Umbilical cord (tissue), 2 donors: ENCODE results near the gene LAD1. TPM values are rescaled to one million over a fixed set of nuclear protein-coding genes. Genes with fewer than 3 reads are reported as not detected.

Experiments
- DNase-seq: peaks from one replicate; pipeline ENCODE4 v3.0.0-alpha.2; 2015; ENCODE audit warnings: low spot score
- total RNA-seq: library from RNA; depleted of rRNA; stranded (reverse); fragments of >200 nt; gene quantifications from one replicate; pipeline ENCODE4 v1.2.3, GENCODE V29; 2014; ENCODE audit warnings: low replicate concordance; ENCODE audit not compliant: insufficient read depth

Gene LAD1
- total RNA-seq, result 8.2 TPM

- no peak for DNase-seq
These were observed at the start of gene LAD1 for GRCh38 chr1:201399018-201399351. LAD1 (minus strand) TSS chr1:201399324; CDS start chr1:201399306, 18 bp downstream.

GRCh38 chr1:201447903-201448871 lies 49.1 kb upstream of the LAD1 start:
- peak; percentile 53 for DNase-seq

GRCh38 chr1:201445310-201445709 lies 46.2 kb upstream of the LAD1 start:
- no peak for DNase-seq

GRCh38 chr1:201444792-201445191 lies 45.7 kb upstream of the LAD1 start:
- DNase-seq, result no peak

- no peak for DNase-seq
These were observed 44.6 kb upstream of the LAD1 start for GRCh38 chr1:201443747-201444146.

GRCh38 chr1:201436969-201437368 lies 37.8 kb upstream of the LAD1 start:
- DNase-seq, result no peak

- DNase-seq, result peak; percentile 30
These were observed 37.3 kb upstream of the LAD1 start for GRCh38 chr1:201436393-201436792.

GRCh38 chr1:201434266-201434665 lies 35.1 kb upstream of the LAD1 start:
- DNase-seq, result no peak

GRCh38 chr1:201433609-201434008 lies 34.5 kb upstream of the LAD1 start:
- no peak for DNase-seq

- DNase-seq, result no peak
These were observed 31.7 kb upstream of the LAD1 start for GRCh38 chr1:201430776-201431175.

GRCh38 chr1:201429736-201430501 lies 30.8 kb upstream of the LAD1 start:
- DNase-seq, result no peak

- DNase-seq, result no peak
These were observed 28.8 kb upstream of the LAD1 start for GRCh38 chr1:201427963-201428362.

- no peak for DNase-seq
These were observed 27.6 kb upstream of the LAD1 start for GRCh38 chr1:201426479-201427310.

GRCh38 chr1:201424146-201424545 lies 25.0 kb upstream of the LAD1 start:
- DNase-seq, result no peak

- no peak for DNase-seq
These were observed 24.5 kb upstream of the LAD1 start for GRCh38 chr1:201423655-201424054.

GRCh38 chr1:201422436-201423030 lies 23.4 kb upstream of the LAD1 start:
- no peak for DNase-seq

GRCh38 chr1:201422026-201422425 lies 22.9 kb upstream of the LAD1 start:
- DNase-seq, result no peak

- DNase-seq, result peak; percentile 31
These were observed 21.9 kb upstream of the LAD1 start for GRCh38 chr1:201421041-201421440.

GRCh38 chr1:201420608-201421002 lies 21.5 kb upstream of the LAD1 start:
- DNase-seq, result no peak

- DNase-seq, result peak; percentile 91
These were observed 20.9 kb upstream of the LAD1 start for GRCh38 chr1:201419746-201420607.
